Measurements from ENCODE around the gene FHIT.

FHIT gene

DNA sequence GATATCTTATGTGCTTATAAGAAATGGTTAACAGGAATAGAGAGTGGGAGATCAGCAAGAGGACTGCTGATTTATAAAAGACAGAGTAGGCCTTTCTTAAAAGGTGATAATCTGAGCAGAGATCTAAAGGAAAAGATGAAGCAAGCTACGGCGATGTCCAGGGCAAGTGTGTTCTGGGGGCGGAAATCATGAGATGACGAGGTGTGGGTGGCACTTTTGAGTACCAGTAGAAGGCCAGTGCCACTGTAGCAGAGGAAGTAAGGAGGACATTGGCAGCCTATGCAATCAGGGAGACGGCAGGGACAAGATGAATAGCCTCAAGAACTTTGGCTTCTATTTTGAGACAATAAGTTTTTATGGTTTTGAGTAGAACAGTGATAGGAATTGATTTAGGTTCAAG is 492.4 kb downstream of the FHIT start:
- H3K4me2 ChIP-seq (ENCODE audit: low read length): peak overlapping the region; percentile 39; the same call in 1 of the 2 replicates
- H3K27ac ChIP-seq (ENCODE audit: low read depth, low read length): no peak overlapping the region
- H3K79me2 ChIP-seq (ENCODE audit: control insufficient read depth, low read length): no peaks in the 10 kb centered on the region
- no peaks in the 10 kb centered on the region for H3K9me3 ChIP-seq (ENCODE audit: control insufficient read depth, insufficient read depth, low read length)
- H4K20me1 ChIP-seq (ENCODE audit: control insufficient read depth, insufficient read depth, low read depth, low read length): no peaks in the 10 kb centered on the region
- H3F3A ChIP-seq (ENCODE audit: control insufficient read depth, insufficient read depth): no peaks in the 10 kb centered on the region
- H3K4me1 ChIP-seq (ENCODE audit: control insufficient read depth, low read length): peaks cover 17% of the 10 kb centered on the region
- no peaks in the 10 kb centered on the region for H3K27me3 ChIP-seq (ENCODE audit: control insufficient read depth, low read length)
- H3K36me3 ChIP-seq (ENCODE audit: control insufficient read depth, low read length): no peaks in the 10 kb centered on the region
- TF ChIP-seq EZH2phosphoT487 (IDR thresholded peaks at IDR 0.05; ENCODE audit: borderline replicate concordance, low read length): no peak
- TF ChIP-seq, protein P1, sequence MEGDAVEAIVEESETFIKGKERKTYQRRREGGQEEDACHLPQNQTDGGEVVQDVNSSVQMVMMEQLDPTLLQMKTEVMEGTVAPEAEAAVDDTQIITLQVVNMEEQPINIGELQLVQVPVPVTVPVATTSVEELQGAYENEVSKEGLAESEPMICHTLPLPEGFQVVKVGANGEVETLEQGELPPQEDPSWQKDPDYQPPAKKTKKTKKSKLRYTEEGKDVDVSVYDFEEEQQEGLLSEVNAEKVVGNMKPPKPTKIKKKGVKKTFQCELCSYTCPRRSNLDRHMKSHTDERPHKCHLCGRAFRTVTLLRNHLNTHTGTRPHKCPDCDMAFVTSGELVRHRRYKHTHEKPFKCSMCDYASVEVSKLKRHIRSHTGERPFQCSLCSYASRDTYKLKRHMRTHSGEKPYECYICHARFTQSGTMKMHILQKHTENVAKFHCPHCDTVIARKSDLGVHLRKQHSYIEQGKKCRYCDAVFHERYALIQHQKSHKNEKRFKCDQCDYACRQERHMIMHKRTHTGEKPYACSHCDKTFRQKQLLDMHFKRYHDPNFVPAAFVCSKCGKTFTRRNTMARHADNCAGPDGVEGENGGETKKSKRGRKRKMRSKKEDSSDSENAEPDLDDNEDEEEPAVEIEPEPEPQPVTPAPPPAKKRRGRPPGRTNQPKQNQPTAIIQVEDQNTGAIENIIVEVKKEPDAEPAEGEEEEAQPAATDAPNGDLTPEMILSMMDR (IDR thresholded peaks at IDR 0.05; ENCODE audit: low read depth, low read length, poor library complexity, severe bottlenecking): no peak
- no peak overlapping the region for H3K4me3 ChIP-seq (ENCODE audit: low read length)
- no peaks in the 10 kb centered on the region for H3K9me2 ChIP-seq (replicated peaks; ENCODE audit: control insufficient read depth, low read length)

DNA sequence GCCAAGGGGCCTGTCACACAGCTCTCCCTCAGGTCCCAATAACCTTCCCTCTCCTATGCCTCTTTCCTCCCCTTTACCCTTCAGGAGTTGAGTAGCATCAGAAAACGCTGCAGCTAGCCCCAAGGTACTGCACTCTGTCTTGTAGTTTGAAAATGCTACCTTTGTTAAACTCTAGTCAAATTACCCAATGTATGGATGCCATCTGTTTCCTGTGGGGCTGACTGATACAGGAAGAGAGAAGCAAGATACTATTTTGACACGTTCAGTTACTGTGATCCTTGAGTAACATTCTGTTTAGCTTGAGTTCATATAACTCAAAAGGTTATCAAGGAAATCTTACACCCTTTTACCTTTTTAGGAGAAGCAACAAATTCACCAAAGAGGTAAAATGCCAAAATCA is 493.1 kb downstream of the FHIT start:
- Histone ChIP-seq H3K4me2 (ENCODE audit: low read length) (peak overlapping the region; percentile 39), H3K4me1 (ENCODE audit: control insufficient read depth, low read length) (peaks cover 17% of the 10 kb centered on the region), H3K9me2 (replicated peaks; ENCODE audit: control insufficient read depth, low read length) (no peaks in the 10 kb centered on the region), H3K79me2 (ENCODE audit: control insufficient read depth, low read length) (no peaks in the 10 kb centered on the region), H3K27ac (ENCODE audit: low read depth, low read length) (no peak overlapping the region), H3F3A (ENCODE audit: control insufficient read depth, insufficient read depth) (no peaks in the 10 kb centered on the region), H4K20me1 (ENCODE audit: control insufficient read depth, insufficient read depth, low read depth, low read length) (no peaks in the 10 kb centered on the region), H3K9me3 (ENCODE audit: control insufficient read depth, insufficient read depth, low read length) (no peaks in the 10 kb centered on the region), H3K27me3 (ENCODE audit: control insufficient read depth, low read length) (no peaks in the 10 kb centered on the region), H3K4me3 (ENCODE audit: low read length) (0 out of 2 replicates have a peak overlapping the region, but pooled peaks have one; percentile 9), H3K36me3 (ENCODE audit: control insufficient read depth, low read length) (no peaks in the 10 kb centered on the region)
- TF ChIP-seq, protein P1 (IDR thresholded peaks at IDR 0.05; ENCODE audit: low read depth, low read length, poor library complexity, severe bottlenecking): no peak
- no peak for TF ChIP-seq EZH2phosphoT487 (IDR thresholded peaks at IDR 0.05; ENCODE audit: borderline replicate concordance, low read length)

DNA sequence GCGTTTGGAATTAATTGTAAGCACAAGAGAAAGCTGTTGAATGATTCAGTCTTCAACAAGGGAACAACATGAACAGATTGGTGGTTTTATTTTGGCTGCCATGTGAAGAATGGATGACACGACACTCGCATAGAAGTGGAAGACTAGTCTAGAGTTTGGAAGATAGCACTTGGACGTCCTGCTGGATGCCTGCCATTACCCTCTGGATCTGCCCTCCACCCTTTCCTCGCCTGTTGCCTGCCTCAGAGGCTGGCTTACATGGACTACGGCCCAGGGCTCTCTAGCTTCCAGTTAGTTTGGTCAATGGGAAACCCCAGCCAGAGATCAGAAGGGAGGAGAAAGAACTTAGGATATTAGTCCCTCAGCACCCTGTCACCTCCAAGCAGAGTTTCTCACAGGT is 493.5 kb downstream of the FHIT start:
- TF ChIP-seq EZH2phosphoT487 (IDR thresholded peaks at IDR 0.05; ENCODE audit: borderline replicate concordance, low read length): no peak
- TF ChIP-seq, protein P1 (IDR thresholded peaks at IDR 0.05; ENCODE audit: low read depth, low read length, poor library complexity, severe bottlenecking): no peak
- Histone ChIP-seq H3F3A (ENCODE audit: control insufficient read depth, insufficient read depth) (no peaks in the 10 kb centered on the region), H3K9me3 (ENCODE audit: control insufficient read depth, insufficient read depth, low read length) (no peaks in the 10 kb centered on the region), H3K27ac (ENCODE audit: low read depth, low read length) (no peak overlapping the region), H4K20me1 (ENCODE audit: control insufficient read depth, insufficient read depth, low read depth, low read length) (no peaks in the 10 kb centered on the region), H3K79me2 (ENCODE audit: control insufficient read depth, low read length) (no peaks in the 10 kb centered on the region), H3K36me3 (ENCODE audit: control insufficient read depth, low read length) (no peaks in the 10 kb centered on the region), H3K9me2 (replicated peaks; ENCODE audit: control insufficient read depth, low read length) (no peaks in the 10 kb centered on the region), H3K4me2 (ENCODE audit: low read length) (peak overlapping the region; percentile 39), H3K4me1 (ENCODE audit: control insufficient read depth, low read length) (peaks cover 17% of the 10 kb centered on the region), H3K4me3 (ENCODE audit: low read length) (no peak overlapping the region), H3K27me3 (ENCODE audit: control insufficient read depth, low read length) (no peaks in the 10 kb centered on the region)
